H9 (cell line): ENCODE measurements around the gene SLPI. TPM values are rescaled to one million over a fixed set of nuclear protein-coding genes. Genes with fewer than 3 reads are reported as not detected.

Experiments
- DNase-seq: peaks from one replicate; pipeline ENCODE4 v3.0.0-alpha.2; 2017
- H2AFZ ChIP-seq: one replicate; pipeline ENCODE4 v1.6.1; 2013; ENCODE audit warnings: mild to moderate bottlenecking, low read length, control low read depth, moderate library complexity
- H2AK5ac ChIP-seq: 2 replicates; pipeline ENCODE4 v1.6.1; 2013; ENCODE audit warnings: low read length, control low read depth, mixed read lengths; ENCODE audit not compliant: insufficient read length
- H2BK120ac ChIP-seq: one replicate; pipeline ENCODE4 v1.6.1; 2013; ENCODE audit warnings: low read depth, mild to moderate bottlenecking, low read length, control low read depth, inconsistent platforms; ENCODE audit not compliant: poor library complexity, severe bottlenecking
- H2BK12ac ChIP-seq: 2 replicates; pipeline ENCODE4 v1.6.1; 2013; ENCODE audit warnings: low read length, control low read depth, mixed read lengths, low read depth; ENCODE audit not compliant: insufficient read length
- H2BK15ac ChIP-seq: 2 replicates; pipeline ENCODE4 v1.6.1; 2013; ENCODE audit warnings: low read depth, low read length, control low read depth
- H2BK20ac ChIP-seq: one replicate; pipeline ENCODE4 v1.6.1; 2013; ENCODE audit warnings: low read depth, mild to moderate bottlenecking, low read length, control low read depth, inconsistent platforms; ENCODE audit not compliant: poor library complexity, severe bottlenecking
- H2BK5ac ChIP-seq: 2 replicates; pipeline ENCODE4 v1.6.1; 2013; ENCODE audit warnings: low read length, control low read depth, mixed read lengths; ENCODE audit not compliant: insufficient read length
- H3K14ac ChIP-seq: 2 replicates; pipeline ENCODE4 v1.6.1; 2013; ENCODE audit warnings: low read length, control low read depth; ENCODE audit not compliant: insufficient read depth
- H3K18ac ChIP-seq: 2 replicates; pipeline ENCODE4 v1.6.1; 2013; ENCODE audit warnings: low read depth, mild to moderate bottlenecking, mixed read lengths, low read length, control low read depth; ENCODE audit not compliant: insufficient read length
- H3K23ac ChIP-seq: 2 replicates; pipeline ENCODE4 v1.6.1; 2013; ENCODE audit warnings: low read length, control low read depth, mixed read lengths, low read depth; ENCODE audit not compliant: insufficient read length
- H3K23me2 ChIP-seq: 2 replicates; pipeline ENCODE4 v1.6.1; 2013; ENCODE audit warnings: low read depth, mild to moderate bottlenecking, mixed read lengths, low read length, control low read depth; ENCODE audit not compliant: insufficient read length, poor library complexity, severe bottlenecking
- H3K27ac ChIP-seq: 2 replicates; pipeline ENCODE4 v1.5.1; 2013; ENCODE audit warnings: low read length, control low read depth, mixed read lengths, low read depth; ENCODE audit not compliant: insufficient read length
- H3K27me3 ChIP-seq: 2 replicates; pipeline ENCODE4 v1.6.1; 2013; ENCODE audit warnings: low read length, control low read depth, inconsistent platforms; ENCODE audit not compliant: insufficient read depth
- H3K4ac ChIP-seq: 2 replicates; pipeline ENCODE4 v1.6.1; 2013; ENCODE audit warnings: low read depth, mild to moderate bottlenecking, control low read depth, inconsistent platforms, low read length, moderate library complexity
- H3K4me1 ChIP-seq: 2 replicates; pipeline ENCODE4 v1.6.1; 2013; ENCODE audit warnings: low read length, control low read depth, inconsistent platforms; ENCODE audit not compliant: insufficient read depth
- H3K4me2 ChIP-seq: 2 replicates; pipeline ENCODE4 v1.6.1; 2013; ENCODE audit warnings: low read length, control low read depth, mixed read lengths; ENCODE audit not compliant: insufficient read length, insufficient read depth
- H3K56ac ChIP-seq: 2 replicates; pipeline ENCODE4 v1.6.1; 2013; ENCODE audit warnings: low read depth, mild to moderate bottlenecking, mixed read lengths, low read length, control low read depth; ENCODE audit not compliant: insufficient read length
- H3K79me1 ChIP-seq: 2 replicates; pipeline ENCODE4 v1.6.1; 2013; ENCODE audit warnings: low read depth, mild to moderate bottlenecking, moderate library complexity, low read length, control low read depth, inconsistent platforms; ENCODE audit not compliant: insufficient read depth, poor library complexity, severe bottlenecking
- H3K79me2 ChIP-seq: 2 replicates; pipeline ENCODE4 v1.6.1; 2013; ENCODE audit warnings: low read length, control low read depth, inconsistent platforms; ENCODE audit not compliant: insufficient read depth
- H3K9ac ChIP-seq: 2 replicates; pipeline ENCODE4 v1.6.1; 2013; ENCODE audit warnings: low read length, control low read depth, mixed read lengths; ENCODE audit not compliant: insufficient read length; ENCODE audit errors: extremely low read depth
- H3K9me3 ChIP-seq: one replicate; pipeline ENCODE4 v1.6.1; 2013; ENCODE audit warnings: low read depth, low read length, inconsistent platforms; ENCODE audit not compliant: control insufficient read depth
- H3T11ph ChIP-seq: one replicate; pipeline ENCODE4 v1.6.1; 2013; ENCODE audit warnings: mild to moderate bottlenecking, low read length, control low read depth, inconsistent platforms
- H4K20me1 ChIP-seq: one replicate; pipeline ENCODE4 v1.6.1; 2013; ENCODE audit not compliant: control insufficient read depth, insufficient read length, insufficient read depth
- H4K5ac ChIP-seq: 2 replicates; pipeline ENCODE4 v1.6.1; 2013; ENCODE audit warnings: low read depth, mild to moderate bottlenecking, mixed read lengths, low read length, control low read depth; ENCODE audit not compliant: insufficient read length
- H4K8ac ChIP-seq: replicated peaks from 2 replicates; pipeline ENCODE4 v1.6.1; 2013; ENCODE audit warnings: low read length, control low read depth, mixed read lengths, low read depth; ENCODE audit not compliant: insufficient read length
- H4K91ac ChIP-seq: 2 replicates; pipeline ENCODE4 v1.6.1; 2013; ENCODE audit warnings: low read depth, mild to moderate bottlenecking, moderate library complexity, mixed read lengths, low read length, control low read depth; ENCODE audit not compliant: insufficient read length
- H3K27ac Mint-ChIP-seq, 3 experiments: 2 replicates in 2 of 3; 3 replicates in 1 of 3; pipeline ENCODE4 v1.8.0; 2020 to 2021; ENCODE audit warnings: mixed read lengths in 3 of 3, mild to moderate bottlenecking in 1 of 3, moderate library complexity in 1 of 3
- H3K27me3 Mint-ChIP-seq: 2 replicates; pipeline ENCODE4 v1.8.0; 2021; ENCODE audit warnings: low read depth, mild to moderate bottlenecking, moderate library complexity, mixed read lengths
- H3K36me3 Mint-ChIP-seq, 3 experiments: 2 replicates in 2 of 3; 3 replicates in 1 of 3; pipeline ENCODE4 v1.8.0; 2020 to 2021; ENCODE audit warnings: low read depth in 3 of 3, mixed read lengths in 3 of 3; ENCODE audit not compliant: insufficient read depth in 1 of 3
- H3K4me1 Mint-ChIP-seq, 2 experiments: 2 replicates each; pipeline ENCODE4 v1.8.0; 2020; ENCODE audit warnings: mixed read lengths in 2 of 2
- H3K4me3 Mint-ChIP-seq, 2 experiments: 2 replicates in 1 of 2; 3 replicates in 1 of 2; pipeline ENCODE4 v1.8.0; 2020 to 2021; ENCODE audit warnings: mild to moderate bottlenecking in 2 of 2, mixed read lengths in 2 of 2, moderate library complexity in 1 of 2
- H3K9me3 Mint-ChIP-seq, 2 experiments: 2 replicates in 1 of 2; 3 replicates in 1 of 2; pipeline ENCODE4 v1.8.0; 2020; ENCODE audit warnings: mild to moderate bottlenecking in 2 of 2, mixed read lengths in 2 of 2, moderate library complexity in 1 of 2
- CTCF ChIP-seq: fragments of 200-600 bp; sonication (generic); conservative IDR thresholded peaks from 3 replicates; pipeline ENCODE4 v1.8.0; 2021; ENCODE audit warnings: antibody characterized with exemption, mild to moderate bottlenecking
- WGBS: extraction: QIAGEN DNeasy Blood & Tissue Kit; methylation state at CpG from one replicate; pipeline ENCODE4 v1.1.7; 2013; ENCODE audit warnings: missing lambda C conversion rate, low lambda C conversion rate, mixed read lengths; ENCODE audit not compliant: insufficient read length; ENCODE audit errors: extremely low coverage; 5-methylcytosine and 5-hydroxymethylcytosine counted together
- total RNA-seq: library from RNA; stranded (reverse); gene quantifications from 2 replicates; pipeline ENCODE4 v1.2.1, GENCODE V29; 2021

SLPI gene
- total RNA-seq, 1 experiment from 2014 or later: not detected

DNA sequence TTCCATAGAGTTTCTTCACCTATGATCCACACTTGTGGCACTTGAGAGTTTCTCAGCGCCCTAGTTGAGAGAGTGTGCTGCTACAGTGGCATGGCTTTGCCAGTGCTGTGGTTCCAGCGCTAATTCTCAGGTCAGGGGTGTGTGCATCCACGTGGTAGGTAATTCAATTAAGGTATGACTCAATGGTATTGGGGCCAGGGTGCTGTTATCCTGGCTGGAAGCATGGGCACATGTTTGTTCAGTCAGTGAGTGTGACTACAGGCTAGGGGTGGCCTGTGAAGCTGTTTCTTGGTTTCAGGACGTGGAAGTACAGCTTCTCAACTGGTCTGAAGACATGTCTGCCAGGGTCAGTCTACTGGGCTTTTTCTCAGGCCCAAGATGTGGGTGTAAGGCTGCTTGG lies 36.2 kb downstream of the SLPI start:
- Histone ChIP-seq H3K79me1 (no peaks in the 10 kb centered on the region), H3K18ac (no peak overlapping the region), H4K20me1 (no peaks in the 10 kb centered on the region), H3K23me2 (no peaks in the 10 kb centered on the region), H4K8ac (no peak overlapping the region), H3K9me3 (no peaks in the 10 kb centered on the region), H3K27me3 (no peaks in the 10 kb centered on the region), H2BK120ac (no peak overlapping the region), H3T11ph (no peak overlapping the region), H2BK15ac (no peak overlapping the region), H2BK12ac (no peak overlapping the region), H2AFZ (no peak overlapping the region), H3K9ac (no peak overlapping the region), H3K56ac (no peak overlapping the region), H3K4me2 (no peak overlapping the region), H4K91ac (no peak overlapping the region), H4K5ac (no peak overlapping the region), H2BK20ac (no peak overlapping the region), H2AK5ac (no peak overlapping the region), H3K4me1 (no peaks in the 10 kb centered on the region), H2BK5ac (no peak overlapping the region), H3K27ac (no peak overlapping the region), H3K23ac (no peak overlapping the region), H3K14ac (no peak overlapping the region), H3K4ac (no peak overlapping the region), H3K79me2 (no peaks in the 10 kb centered on the region)
- no CpG with 5 or more reads among the region's 4 CpGs for WGBS
- Mint-ChIP-seq H3K4me3 (no peak overlapping the region), H3K9me3 (no peaks in the 10 kb centered on the region), H3K36me3 (no peaks in the 10 kb centered on the region), H3K27me3 (peaks cover 34% of the 10 kb centered on the region), H3K4me1 (no peaks in the 10 kb centered on the region), H3K27ac (peak overlapping the region in 1 of 3 experiments; percentile 31; a peak in 1 of 7 replicates)
- DNase-seq: no peak
- no peak for TF ChIP-seq CTCF
